IMR-90 (cell line): ENCODE results near the gene MVP.

ENCODE experiments used
- CEBPB ChIP-seq: IDR thresholded peaks from 2 replicates; pipeline ENCODE4 v1.6.1; 2012; ENCODE audit warnings: low read depth, low read length, improper control_type of control experiment
- CHD1 ChIP-seq: IDR thresholded peaks from 2 replicates; pipeline ENCODE4 v1.6.1; 2012; ENCODE audit warnings: low read depth, low read length, improper control_type of control experiment
- MAFK ChIP-seq: IDR thresholded peaks from 2 replicates; pipeline ENCODE4 v1.6.1; 2012; ENCODE audit warnings: low read depth, low read length, improper control_type of control experiment
- MAZ ChIP-seq: IDR thresholded peaks from 2 replicates; pipeline ENCODE4 v1.6.1; 2012; ENCODE audit warnings: low read depth, mild to moderate bottlenecking, low read length, improper control_type of control experiment, moderate library complexity, borderline replicate concordance
- MXI1 ChIP-seq: IDR thresholded peaks from 2 replicates; pipeline ENCODE4 v1.6.1; 2012; ENCODE audit warnings: low read depth, mild to moderate bottlenecking, low read length, moderate library complexity, borderline replicate concordance
- POLR2A ChIP-seq: IDR thresholded peaks from 2 replicates; pipeline ENCODE4 v1.6.1; 2012; ENCODE audit warnings: mild to moderate bottlenecking, low read depth, low read length
- RAD21 ChIP-seq: IDR thresholded peaks from 2 replicates; pipeline ENCODE4 v1.6.1; 2012; ENCODE audit warnings: low read length, improper control_type of control experiment
- RCOR1 ChIP-seq: IDR thresholded peaks from 2 replicates; pipeline ENCODE4 v1.6.1; 2012; ENCODE audit warnings: mild to moderate bottlenecking, low read length, improper control_type of control experiment; ENCODE audit not compliant: insufficient replicate concordance
- TF ChIP-seq, protein P1 (sequence below): conservative IDR thresholded peaks from 2 replicates; pipeline ENCODE4 v1.5.1; 2012; ENCODE audit warnings: mild to moderate bottlenecking, low read depth, low read length, improper control_type of control experiment
- TF ChIP-seq, protein P2 (sequence below): fragments of 150-350 bp; IDR thresholded peaks from 2 replicates; pipeline ENCODE4 v1.6.1; 2017; ENCODE audit warnings: mild to moderate bottlenecking, antibody characterized with exemption, low read length, low read depth
- TF ChIP-seq, protein P3 (sequence below): fragments of 150-350 bp; IDR thresholded peaks from 2 replicates; pipeline ENCODE4 v1.6.1; 2016; ENCODE audit warnings: low read depth, mild to moderate bottlenecking, low read length, moderate library complexity, borderline replicate concordance

DNA sequence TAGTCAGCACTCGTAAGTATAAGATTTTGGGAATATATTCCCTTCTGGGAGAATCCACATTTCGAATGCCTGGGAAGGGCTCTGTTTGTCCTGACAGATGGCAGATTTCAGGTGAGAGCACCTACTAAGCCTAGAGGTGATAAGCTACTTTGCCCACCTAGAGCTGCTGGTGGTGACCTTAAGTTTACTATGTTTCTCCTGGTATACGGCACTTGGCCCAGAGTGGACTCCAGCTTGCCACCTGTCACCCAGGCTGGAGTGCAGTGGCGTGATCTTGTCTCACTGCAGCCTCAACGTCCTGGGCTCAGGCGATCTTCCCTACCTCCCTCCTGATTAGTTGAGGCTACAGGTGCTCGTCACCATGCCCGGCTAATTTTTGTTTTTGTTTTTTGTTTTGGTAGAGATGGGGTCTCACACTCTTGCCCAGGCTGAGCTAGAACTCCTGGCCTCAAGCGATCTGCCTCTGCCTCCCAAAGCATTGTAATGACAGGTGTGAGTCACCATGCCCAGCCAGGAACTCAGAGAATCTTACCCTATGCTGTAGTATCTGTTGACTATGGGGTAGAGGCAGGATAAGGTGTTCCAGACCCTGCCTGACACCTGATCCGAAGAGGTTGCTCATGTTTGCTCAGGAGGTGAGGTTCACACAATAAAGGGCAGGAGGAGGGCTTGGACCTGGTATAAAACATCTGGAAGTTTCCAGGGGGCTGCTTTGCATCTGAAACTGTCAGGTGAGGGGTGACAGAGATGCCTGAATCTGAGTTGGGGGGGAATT lies 42.5 kb upstream of the MVP start, which contains the start of gene ZG16:
- TF ChIP-seq MXI1 = no peak
- TF ChIP-seq, protein P1, sequence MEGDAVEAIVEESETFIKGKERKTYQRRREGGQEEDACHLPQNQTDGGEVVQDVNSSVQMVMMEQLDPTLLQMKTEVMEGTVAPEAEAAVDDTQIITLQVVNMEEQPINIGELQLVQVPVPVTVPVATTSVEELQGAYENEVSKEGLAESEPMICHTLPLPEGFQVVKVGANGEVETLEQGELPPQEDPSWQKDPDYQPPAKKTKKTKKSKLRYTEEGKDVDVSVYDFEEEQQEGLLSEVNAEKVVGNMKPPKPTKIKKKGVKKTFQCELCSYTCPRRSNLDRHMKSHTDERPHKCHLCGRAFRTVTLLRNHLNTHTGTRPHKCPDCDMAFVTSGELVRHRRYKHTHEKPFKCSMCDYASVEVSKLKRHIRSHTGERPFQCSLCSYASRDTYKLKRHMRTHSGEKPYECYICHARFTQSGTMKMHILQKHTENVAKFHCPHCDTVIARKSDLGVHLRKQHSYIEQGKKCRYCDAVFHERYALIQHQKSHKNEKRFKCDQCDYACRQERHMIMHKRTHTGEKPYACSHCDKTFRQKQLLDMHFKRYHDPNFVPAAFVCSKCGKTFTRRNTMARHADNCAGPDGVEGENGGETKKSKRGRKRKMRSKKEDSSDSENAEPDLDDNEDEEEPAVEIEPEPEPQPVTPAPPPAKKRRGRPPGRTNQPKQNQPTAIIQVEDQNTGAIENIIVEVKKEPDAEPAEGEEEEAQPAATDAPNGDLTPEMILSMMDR = no peak
- no peak for TF ChIP-seq POLR2A
- TF ChIP-seq CHD1 = no peak
- no peak for TF ChIP-seq MAZ
- no peak for TF ChIP-seq RCOR1
- TF ChIP-seq RAD21 = no peak
- TF ChIP-seq CEBPB = no peak
- TF ChIP-seq, protein P2, sequence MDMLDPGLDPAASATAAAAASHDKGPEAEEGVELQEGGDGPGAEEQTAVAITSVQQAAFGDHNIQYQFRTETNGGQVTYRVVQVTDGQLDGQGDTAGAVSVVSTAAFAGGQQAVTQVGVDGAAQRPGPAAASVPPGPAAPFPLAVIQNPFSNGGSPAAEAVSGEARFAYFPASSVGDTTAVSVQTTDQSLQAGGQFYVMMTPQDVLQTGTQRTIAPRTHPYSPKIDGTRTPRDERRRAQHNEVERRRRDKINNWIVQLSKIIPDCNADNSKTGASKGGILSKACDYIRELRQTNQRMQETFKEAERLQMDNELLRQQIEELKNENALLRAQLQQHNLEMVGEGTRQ = no peak
- no peak for TF ChIP-seq MAFK
- TF ChIP-seq, protein P3, sequence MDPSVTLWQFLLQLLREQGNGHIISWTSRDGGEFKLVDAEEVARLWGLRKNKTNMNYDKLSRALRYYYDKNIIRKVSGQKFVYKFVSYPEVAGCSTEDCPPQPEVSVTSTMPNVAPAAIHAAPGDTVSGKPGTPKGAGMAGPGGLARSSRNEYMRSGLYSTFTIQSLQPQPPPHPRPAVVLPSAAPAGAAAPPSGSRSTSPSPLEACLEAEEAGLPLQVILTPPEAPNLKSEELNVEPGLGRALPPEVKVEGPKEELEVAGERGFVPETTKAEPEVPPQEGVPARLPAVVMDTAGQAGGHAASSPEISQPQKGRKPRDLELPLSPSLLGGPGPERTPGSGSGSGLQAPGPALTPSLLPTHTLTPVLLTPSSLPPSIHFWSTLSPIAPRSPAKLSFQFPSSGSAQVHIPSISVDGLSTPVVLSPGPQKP = no peak
